Stomach (tissue), 9 donors: Measurements from ENCODE around the gene KRT6C. TPM values are rescaled to one million over a fixed set of nuclear protein-coding genes. Genes with fewer than 3 reads are reported as not detected.

Source experiments
- DNase-seq, 2 donors: peaks; one replicate each; pipeline versions ENCODE4 v3.0.0 to v3.0.0-alpha.2; 2013 to 2019
- H3K27ac ChIP-seq, 5 donors: fragments of 200-600 bp in 4 of 5; sonication (generic) in 4 of 5; one replicate each; pipeline ENCODE4 v1.5.1; 2013 to 2019; ENCODE audit warnings: mild to moderate bottlenecking in 1 of 5, moderate library complexity in 1 of 5
- H3K27me3 ChIP-seq, 3 donors: fragments of 200-600 bp; sonication (generic); one replicate each; pipeline ENCODE4 v1.5.1; 2017 to 2019; ENCODE audit warnings: mixed run types in 1 of 3
- H3K36me3 ChIP-seq, 4 donors: fragments of 200-600 bp; sonication (generic); 1 replicate in 3 of 4; 2 replicates in 1 of 4; pipeline ENCODE4 v1.5.1; 2016 to 2019
- H3K4me1 ChIP-seq, 4 donors: fragments of 200-600 bp; sonication (generic); one replicate each; pipeline ENCODE4 v1.5.1; 2016 to 2019
- H3K4me3 ChIP-seq, 4 donors: fragments of 200-600 bp; sonication (generic) in 3 of 4; one replicate each; pipeline ENCODE4 v1.5.1; 2016 to 2019; ENCODE audit warnings: mild to moderate bottlenecking in 1 of 4
- H3K9me3 ChIP-seq, 4 donors: fragments of 200-600 bp; sonication (generic); one replicate each; pipeline ENCODE4 v1.5.1; 2016 to 2019
- EP300 ChIP-seq: sonication (generic); formaldehyde crosslinking; IDR thresholded peaks from one replicate; pipeline ENCODE4 v1.6.1; 2017; ENCODE audit warnings: antibody characterized with exemption
- POLR2A ChIP-seq, 4 donors: fragments of 450-650 bp; IDR thresholded peaks; one replicate each; pipeline ENCODE4 v1.6.1; 2016; ENCODE audit warnings: antibody characterized with exemption in 4 of 4, control low read depth in 2 of 4, mild to moderate bottlenecking in 1 of 4, moderate library complexity in 1 of 4
- POLR2AphosphoS5 ChIP-seq, 3 donors: sonication (generic); formaldehyde crosslinking; IDR thresholded peaks; one replicate each; pipeline ENCODE4 v1.6.1; 2016; ENCODE audit warnings: antibody characterized with exemption in 3 of 3
- WGBS, 5 donors: extraction: QIAGEN DNeasy Blood & Tissue Kit in 3 of 5; methylation state at CpG; one replicate each; pipeline versions ENCODE4 v1.1.5 to v1.1.7; 2013 to 2018; 5-methylcytosine and 5-hydroxymethylcytosine counted together
- intact Hi-C: fragments of 100-400 bp; cut with DNase I; formaldehyde crosslinking; loops from one replicate; pipeline ENCODE4 v1.15.1; 2023; ENCODE audit warnings: low total_unique reads
- polyA plus RNA-seq, 3 donors: library from polyadenylated mRNA; stranded (reverse); fragments of 200-250 nt; gene quantifications; one replicate each; pipeline ENCODE4 v1.2.3, GENCODE V29; 2013
- total RNA-seq, 5 donors: library from RNA; depleted of rRNA; stranded (reverse); fragments of >200 nt; gene quantifications; one replicate each; pipeline versions ENCODE4 v1.1.0 to v1.2.3, GENCODE V29; 2014 to 2016
- TF ChIP-seq, protein P1 (sequence below), 7 experiments: fragments of 450-650 bp in 4 of 7; fragments of 200-600 bp in 3 of 7; sonication (generic) in 3 of 7; IDR thresholded peaks; one replicate each; pipeline ENCODE4 v1.5.1; 2016 to 2019; ENCODE audit warnings: antibody characterized with exemption in 7 of 7, control low read depth in 2 of 7, mild to moderate bottlenecking in 1 of 7
- donor health status: healthy with polysubstance abuse.
- donor health status: Bipolar disorder and iron deficiency.
- donor health status: healthy.

Gene KRT6C
- total and polyA plus RNA-seq, 8 donors, result 0.31 to 12.4 (median 0.43) TPM; not detected in 5

DNA sequence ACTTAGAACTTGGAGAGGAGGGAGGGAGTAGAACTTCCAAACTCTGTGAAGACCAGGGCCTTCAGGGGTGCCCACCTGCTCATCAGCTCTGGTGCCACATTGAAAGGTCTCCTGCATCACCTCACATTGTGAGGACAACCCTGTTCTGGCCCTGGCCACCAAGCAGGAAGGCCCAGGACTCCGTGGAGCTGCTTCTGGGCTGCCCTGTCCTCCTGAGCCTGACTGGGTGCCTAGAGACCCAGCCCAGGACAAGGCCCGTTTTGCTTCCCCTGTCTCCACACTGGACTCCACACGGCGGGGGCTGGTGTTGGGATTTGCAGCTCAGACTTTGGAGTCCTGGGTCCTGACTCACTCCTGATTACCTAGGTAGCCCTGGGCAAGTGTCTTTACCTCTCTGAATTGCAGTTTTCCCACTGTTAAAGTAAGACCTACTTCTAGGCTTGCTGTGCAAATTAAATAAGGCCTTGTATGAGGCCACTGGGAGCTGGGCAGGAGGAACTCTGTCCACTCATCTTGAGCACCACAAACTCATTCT is 55.0 kb downstream of the KRT6C start:
- Histone ChIP-seq H3K4me3 (no peak overlapping the region), H3K27ac (no peak overlapping the region), H3K27me3 (no peaks in the 10 kb centered on the region), H3K36me3 (no peaks in the 10 kb centered on the region), H3K9me3 (no peaks in the 10 kb centered on the region), H3K4me1 (peaks cover 0 to 28% (median 9%) of the 10 kb centered on the region in 4 donors)
- intact Hi-C loops, result no loop called here
- 82 to 92% (median 87%) methylated on average over 3 to 4 of the region's 4 CpGs; no CpG with 5 or more reads in 1 of the 5 donors for WGBS, 5 donors
- TF ChIP-seq, protein P1, sequence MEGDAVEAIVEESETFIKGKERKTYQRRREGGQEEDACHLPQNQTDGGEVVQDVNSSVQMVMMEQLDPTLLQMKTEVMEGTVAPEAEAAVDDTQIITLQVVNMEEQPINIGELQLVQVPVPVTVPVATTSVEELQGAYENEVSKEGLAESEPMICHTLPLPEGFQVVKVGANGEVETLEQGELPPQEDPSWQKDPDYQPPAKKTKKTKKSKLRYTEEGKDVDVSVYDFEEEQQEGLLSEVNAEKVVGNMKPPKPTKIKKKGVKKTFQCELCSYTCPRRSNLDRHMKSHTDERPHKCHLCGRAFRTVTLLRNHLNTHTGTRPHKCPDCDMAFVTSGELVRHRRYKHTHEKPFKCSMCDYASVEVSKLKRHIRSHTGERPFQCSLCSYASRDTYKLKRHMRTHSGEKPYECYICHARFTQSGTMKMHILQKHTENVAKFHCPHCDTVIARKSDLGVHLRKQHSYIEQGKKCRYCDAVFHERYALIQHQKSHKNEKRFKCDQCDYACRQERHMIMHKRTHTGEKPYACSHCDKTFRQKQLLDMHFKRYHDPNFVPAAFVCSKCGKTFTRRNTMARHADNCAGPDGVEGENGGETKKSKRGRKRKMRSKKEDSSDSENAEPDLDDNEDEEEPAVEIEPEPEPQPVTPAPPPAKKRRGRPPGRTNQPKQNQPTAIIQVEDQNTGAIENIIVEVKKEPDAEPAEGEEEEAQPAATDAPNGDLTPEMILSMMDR (IDR thresholded peaks at IDR 0.05), result no peak
- TF ChIP-seq POLR2A (IDR thresholded peaks at IDR 0.05) (no peak), POLR2AphosphoS5 (IDR thresholded peaks at IDR 0.05) (no peak), EP300 (no peak)
- DNase-seq, result no peak

Other genes with a start within 250 kb of the KRT6C start
- 100 to 1,000 TPM in 1 of 5 donors, 10 to 100 TPM in 2, not detected in 2; 47.0 to 186 (median 95.8) TPM for gene KRT7, start 240.6 kb downstream of the KRT6C start, total RNA-seq
- 100 to 1,000 TPM in 2 of 3 donors, 1 to 10 TPM in 1; 6.4 to 214 (median 138) TPM for gene KRT7, start 240.6 kb downstream of the KRT6C start, polyA plus RNA-seq
- not detected for gene KRT86, start 199.2 kb downstream of the KRT6C start, total RNA-seq
- not detected for gene KRT86, start 199.2 kb downstream of the KRT6C start, polyA plus RNA-seq
- not detected for gene KRT81, start 182.3 kb downstream of the KRT6C start, total RNA-seq
- gene KRT81, start 182.3 kb downstream of the KRT6C start, polyA plus RNA-seq, result under 1 TPM in 1 of 3 donors, not detected in 2; 0.15 TPM
- gene KRT83, start 152.4 kb downstream of the KRT6C start, total RNA-seq, result not detected
- gene KRT83, start 152.4 kb downstream of the KRT6C start, polyA plus RNA-seq, result not detected
- not detected for gene KRT85, start 106.3 kb downstream of the KRT6C start, total RNA-seq
- not detected for gene KRT85, start 106.3 kb downstream of the KRT6C start, polyA plus RNA-seq
- not detected for gene KRT84, start 88.2 kb downstream of the KRT6C start, total RNA-seq
- gene KRT84, start 88.2 kb downstream of the KRT6C start, polyA plus RNA-seq, result not detected
- not detected for gene KRT82, start 67.5 kb downstream of the KRT6C start, total RNA-seq
- not detected for gene KRT82, start 67.5 kb downstream of the KRT6C start, polyA plus RNA-seq
- not detected for gene KRT75, start 39.4 kb downstream of the KRT6C start, total RNA-seq
- gene KRT75, start 39.4 kb downstream of the KRT6C start, polyA plus RNA-seq, result not detected
- gene KRT6B, start 21.7 kb downstream of the KRT6C start, total RNA-seq, result under 1 TPM in 1 of 5 donors, not detected in 4; 0.55 TPM
- 1 to 10 TPM in 1 of 3 donors, under 1 TPM in 1, not detected in 1; 0.46 to 9.2 TPM for gene KRT6B, start 21.7 kb downstream of the KRT6C start, polyA plus RNA-seq
- 10 to 100 TPM in 3 of 5 donors, under 1 TPM in 1, not detected in 1; 0.89 to 83.3 (median 34.3) TPM for gene KRT6A, start 19.5 kb upstream of the KRT6C start, total RNA-seq
- gene KRT6A, start 19.5 kb upstream of the KRT6C start, polyA plus RNA-seq, result 100 to 1,000 TPM in 1 of 3 donors, 1 to 10 TPM in 2; 1.5 to 260 (median 9.8) TPM
- gene KRT5, start 46.6 kb upstream of the KRT6C start, total RNA-seq, result 1 to 10 TPM in 1 of 5 donors, under 1 TPM in 1, not detected in 3; 0.89 to 9.0 TPM
- gene KRT5, start 46.6 kb upstream of the KRT6C start, polyA plus RNA-seq, result 1,000 to 10,000 TPM in 1 of 3 donors, 10 to 100 TPM in 1, not detected in 1; 10.2 to 2,165 TPM
- gene KRT71, start 79.3 kb upstream of the KRT6C start, total RNA-seq, result not detected
- not detected for gene KRT71, start 79.3 kb upstream of the KRT6C start, polyA plus RNA-seq
- not detected for gene KRT74, start 100.0 kb upstream of the KRT6C start, total RNA-seq
- under 1 TPM in 1 of 3 donors, not detected in 2; 0.08 TPM for gene KRT74, start 100.0 kb upstream of the KRT6C start, polyA plus RNA-seq
- not detected for gene KRT72, start 127.7 kb upstream of the KRT6C start, total RNA-seq
- gene KRT72, start 127.7 kb upstream of the KRT6C start, polyA plus RNA-seq, result not detected
- not detected for gene KRT73, start 144.8 kb upstream of the KRT6C start, total RNA-seq
- not detected for gene KRT73, start 144.8 kb upstream of the KRT6C start, polyA plus RNA-seq
- gene KRT2, start 178.4 kb upstream of the KRT6C start, total RNA-seq, result not detected
- gene KRT2, start 178.4 kb upstream of the KRT6C start, polyA plus RNA-seq, result not detected
- gene KRT1, start 206.6 kb upstream of the KRT6C start, total RNA-seq, result 10 to 100 TPM in 1 of 5 donors, 1 to 10 TPM in 1, under 1 TPM in 1, not detected in 2; 0.37 to 27.8 (median 7.6) TPM
- gene KRT1, start 206.6 kb upstream of the KRT6C start, polyA plus RNA-seq, result not detected
- gene KRT77, start 229.7 kb upstream of the KRT6C start, total RNA-seq, result not detected
- gene KRT77, start 229.7 kb upstream of the KRT6C start, polyA plus RNA-seq, result under 1 TPM in 1 of 3 donors, not detected in 2; 0.03 TPM